Measurements from ENCODE around the gene CFHR5.
"Not testable (repeated sequence)": the region's sequence is repeated elsewhere in the genome, so short reads cannot be mapped to it uniquely, and the experiment has no call there.

The CFHR5 gene

GRCh38 chr1:196977278-196977677 is at the start of gene CFHR5:
TSS of gene CFHR5 (plus strand) at chr1:196977556. CDS start at chr1:196977665, 109 bp downstream.
- no peak for DNase-seq

GRCh38 chr1:196932853-196933252 is 44.5 kb upstream of the CFHR5 start:
- DNase-seq: not testable (repeated sequence)

- no peak for DNase-seq
Observed at GRCh38 chr1:196933531-196934189, 43.7 kb upstream of the CFHR5 start.

- DNase-seq: not testable (repeated sequence)
Observed at GRCh38 chr1:196941474-196941873, 35.9 kb upstream of the CFHR5 start.

- not testable (repeated sequence) for DNase-seq
Observed at GRCh38 chr1:196943568-196943967, 33.8 kb upstream of the CFHR5 start, which contains the start of gene CFHR2. TSS of gene CFHR2 (plus strand) at chr1:196943738. CDS start at chr1:196943881, 143 bp downstream.

- DNase-seq: no peak
Observed at GRCh38 chr1:196951711-196952394, 25.5 kb upstream of the CFHR5 start.

- no peak for DNase-seq
Observed at GRCh38 chr1:196954778-196955177, 22.6 kb upstream of the CFHR5 start.

- no peak for DNase-seq
Observed at GRCh38 chr1:196955926-196956325, 21.4 kb upstream of the CFHR5 start.

GRCh38 chr1:196960854-196961253 is 16.5 kb upstream of the CFHR5 start:
- no peak for DNase-seq

- DNase-seq: no peak
Observed at GRCh38 chr1:196970182-196970581, 7.2 kb upstream of the CFHR5 start.

GRCh38 chr1:196976278-196976677 is 1.1 kb upstream of the CFHR5 start:
- no peak for DNase-seq

GRCh38 chr1:196980859-196981258 is 3.5 kb downstream of the CFHR5 start:
- DNase-seq: no peak

GRCh38 chr1:196982247-196982646 is 4.9 kb downstream of the CFHR5 start:
- DNase-seq: not testable (repeated sequence)

- not testable (repeated sequence) for DNase-seq
Observed at GRCh38 chr1:196991919-196992651, 14.7 kb downstream of the CFHR5 start.

GRCh38 chr1:196993916-196994315 is 16.6 kb downstream of the CFHR5 start:
- DNase-seq: no peak

- no peak for DNase-seq
Observed at GRCh38 chr1:196997423-196997822, 20.1 kb downstream of the CFHR5 start.

- no peak for DNase-seq
Observed at GRCh38 chr1:197001828-197002227, 24.5 kb downstream of the CFHR5 start.

GRCh38 chr1:197003132-197003531 is 25.8 kb downstream of the CFHR5 start:
- no peak for DNase-seq

- DNase-seq: no peak
Observed at GRCh38 chr1:197008861-197009260, 31.5 kb downstream of the CFHR5 start.

- no peak for DNase-seq
Observed at GRCh38 chr1:197011614-197012013, 34.3 kb downstream of the CFHR5 start.

GRCh38 chr1:197013234-197013633 is 35.9 kb downstream of the CFHR5 start:
- DNase-seq: no peak

GRCh38 chr1:197016751-197017150 is 39.4 kb downstream of the CFHR5 start:
- no peak for DNase-seq

GRCh38 chr1:197017558-197018146 is 40.3 kb downstream of the CFHR5 start:
- no peak for DNase-seq

Measured in activated CD4-positive, alpha-beta T cell treated with anti-CD3 and anti-CD28 coated beads for 48 hours (primary cell).